Left kidney (tissue), 2 donors: ENCODE data around the gene ZACN. TPM values are rescaled to one million over a fixed set of nuclear protein-coding genes. Genes with fewer than 3 reads are reported as not detected.

ENCODE experiments used
- DNase-seq: peaks from one replicate; pipeline ENCODE4 v3.0.0-alpha.2; 2013
- polyA plus RNA-seq: library from polyadenylated mRNA; unstranded; fragments of 120-200 nt; gene quantifications from one replicate; pipeline ENCODE4 v1.2.1, GENCODE V29; 2013; ENCODE audit not compliant: insufficient read length

The ZACN gene
- polyA plus RNA-seq, 1 donor = 14.2 TPM

DNA sequence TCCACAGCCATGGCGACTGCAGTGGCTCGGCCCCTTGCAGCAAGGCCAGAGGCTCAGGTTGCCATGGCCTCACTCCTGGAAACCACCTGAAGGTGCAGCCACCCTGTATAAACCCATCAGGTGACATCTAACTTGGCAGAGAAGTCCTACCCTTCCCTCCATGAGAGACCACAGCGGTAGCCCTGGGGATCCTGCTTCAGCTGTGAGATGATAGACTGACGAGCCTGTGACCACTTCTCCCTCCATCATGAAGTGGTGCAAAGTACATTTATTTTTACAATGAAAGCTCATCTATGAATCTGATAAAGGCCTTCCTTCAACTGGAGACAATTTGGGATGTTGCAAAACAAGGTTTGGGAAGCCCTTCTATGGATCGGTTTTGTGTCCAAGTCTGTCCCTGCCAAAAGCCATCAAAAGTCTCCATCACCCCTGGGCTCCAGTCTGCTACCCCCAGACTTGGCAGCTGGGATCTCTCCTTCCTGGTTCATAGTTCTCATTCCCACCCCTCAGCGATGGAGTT is 1.8 kb downstream of the ZACN start:
- DNase-seq = no peak

DNA sequence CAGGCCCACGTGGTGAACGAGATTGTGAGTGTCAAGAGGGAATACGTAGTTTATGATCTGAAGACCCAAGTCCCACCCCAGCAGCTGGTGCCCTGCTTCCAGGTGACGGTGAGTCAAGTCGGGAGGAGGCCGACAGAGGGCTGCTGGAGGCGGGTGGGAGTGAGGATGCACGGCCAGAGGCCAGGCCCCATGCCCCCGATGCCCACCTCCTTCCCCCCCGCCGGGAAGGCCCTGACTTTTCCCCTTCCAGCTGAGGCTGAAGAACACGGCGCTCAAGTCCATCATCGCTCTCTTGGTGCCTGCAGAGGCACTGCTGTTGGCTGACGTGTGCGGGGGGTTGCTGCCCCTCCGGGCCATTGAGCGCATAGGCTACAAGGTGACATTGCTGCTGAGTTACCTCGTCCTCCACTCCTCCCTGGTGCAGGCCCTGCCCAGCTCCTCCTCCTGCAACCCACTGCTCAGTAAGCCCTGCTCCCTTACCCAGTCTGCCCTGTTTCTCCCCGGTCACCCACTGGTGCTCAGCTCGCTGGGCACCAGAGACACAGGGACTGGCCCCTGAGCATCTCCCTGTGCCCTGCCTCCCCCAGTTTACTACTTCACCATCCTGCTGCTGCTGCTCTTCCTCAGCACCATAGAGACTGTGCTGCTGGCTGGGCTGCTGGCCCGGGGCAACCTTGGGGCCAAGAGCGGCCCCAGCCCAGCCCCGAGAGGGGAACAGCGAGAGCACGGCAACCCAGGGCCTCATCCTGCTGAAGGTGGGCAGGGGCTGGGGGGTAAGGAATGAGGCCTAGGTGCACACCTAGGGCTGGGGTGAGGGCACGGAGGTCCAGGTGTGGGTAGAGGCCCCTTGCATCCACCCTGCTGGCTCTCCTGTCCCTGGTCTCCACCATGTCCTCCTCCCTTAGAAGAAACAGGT is 2.6 kb downstream of the ZACN start:
- no peak for DNase-seq

DNA sequence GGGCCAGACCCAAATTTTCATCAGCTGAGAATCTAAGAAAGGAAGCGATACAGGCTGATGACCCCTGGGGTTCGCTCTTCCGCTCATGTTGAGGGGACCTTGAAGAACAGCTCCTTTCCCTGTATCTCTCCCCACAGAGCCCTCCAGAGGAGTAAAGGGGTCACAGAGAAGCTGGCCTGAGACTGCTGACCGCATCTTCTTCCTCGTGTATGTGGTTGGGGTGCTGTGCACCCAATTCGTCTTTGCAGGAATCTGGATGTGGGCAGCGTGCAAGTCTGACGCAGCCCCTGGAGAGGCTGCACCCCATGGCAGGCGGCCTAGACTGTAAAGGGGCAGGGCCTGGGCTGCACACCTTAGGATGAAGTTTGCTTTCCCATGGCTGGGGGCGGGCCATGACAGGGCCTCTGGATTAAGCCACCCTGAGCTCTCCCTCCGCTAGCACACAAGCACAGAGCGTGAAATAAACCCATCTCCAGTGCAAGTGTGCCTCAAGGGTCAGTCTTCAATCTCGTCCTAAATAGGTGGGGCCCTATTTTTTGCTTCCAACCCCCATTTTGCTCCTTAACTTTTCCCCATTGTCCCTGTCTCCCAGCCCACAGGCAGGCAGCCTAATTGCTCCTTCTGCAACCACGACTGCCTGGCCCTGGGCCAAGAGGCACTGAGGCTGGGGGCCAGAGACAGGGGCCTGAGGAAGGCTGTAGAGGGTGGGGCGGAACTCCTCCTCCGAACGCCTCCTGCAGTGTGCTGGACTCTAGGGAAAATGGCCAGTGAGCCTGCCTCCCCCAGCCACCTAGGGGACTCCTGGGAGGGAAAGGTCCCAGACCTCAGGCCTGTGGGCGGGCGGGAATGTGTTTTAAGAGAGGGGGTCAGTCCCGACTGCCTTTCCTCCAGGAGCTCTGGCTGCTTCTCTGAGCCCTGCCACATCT is 3.6 kb downstream of the ZACN start:
- DNase-seq = no peak

DNA sequence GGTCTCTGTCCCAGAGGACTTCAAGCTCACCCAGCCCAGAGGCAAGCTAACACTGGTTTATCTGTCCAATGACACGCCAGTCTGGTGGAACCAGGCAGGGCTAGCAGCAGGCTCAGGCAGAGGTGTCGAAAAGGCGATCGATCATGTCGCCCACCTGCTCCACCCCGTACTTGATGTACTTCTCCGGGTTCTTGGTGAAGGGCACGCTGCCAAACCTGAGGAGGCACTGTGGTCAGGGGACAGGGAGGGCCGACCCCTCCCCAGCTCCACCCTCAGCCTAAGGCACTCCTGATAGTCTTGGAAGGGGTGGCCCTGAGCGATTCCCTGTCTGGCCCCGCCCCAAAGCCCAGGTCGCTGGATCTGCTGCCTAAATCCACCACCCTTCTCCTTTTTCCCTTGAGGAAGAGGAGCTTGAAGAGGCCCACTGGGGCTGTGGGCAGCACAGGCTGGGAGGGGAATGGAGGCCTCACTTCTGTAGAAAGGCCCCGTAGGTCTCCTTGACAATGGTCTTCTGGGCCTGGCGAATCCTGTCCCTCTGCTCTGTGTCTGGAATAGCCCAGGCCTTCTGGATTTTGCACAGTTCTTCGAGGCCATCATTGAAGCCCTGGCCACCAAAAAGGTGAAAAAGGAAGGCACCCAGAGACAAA is 4.7 kb downstream of the ZACN start:
- no peak for DNase-seq

DNA sequence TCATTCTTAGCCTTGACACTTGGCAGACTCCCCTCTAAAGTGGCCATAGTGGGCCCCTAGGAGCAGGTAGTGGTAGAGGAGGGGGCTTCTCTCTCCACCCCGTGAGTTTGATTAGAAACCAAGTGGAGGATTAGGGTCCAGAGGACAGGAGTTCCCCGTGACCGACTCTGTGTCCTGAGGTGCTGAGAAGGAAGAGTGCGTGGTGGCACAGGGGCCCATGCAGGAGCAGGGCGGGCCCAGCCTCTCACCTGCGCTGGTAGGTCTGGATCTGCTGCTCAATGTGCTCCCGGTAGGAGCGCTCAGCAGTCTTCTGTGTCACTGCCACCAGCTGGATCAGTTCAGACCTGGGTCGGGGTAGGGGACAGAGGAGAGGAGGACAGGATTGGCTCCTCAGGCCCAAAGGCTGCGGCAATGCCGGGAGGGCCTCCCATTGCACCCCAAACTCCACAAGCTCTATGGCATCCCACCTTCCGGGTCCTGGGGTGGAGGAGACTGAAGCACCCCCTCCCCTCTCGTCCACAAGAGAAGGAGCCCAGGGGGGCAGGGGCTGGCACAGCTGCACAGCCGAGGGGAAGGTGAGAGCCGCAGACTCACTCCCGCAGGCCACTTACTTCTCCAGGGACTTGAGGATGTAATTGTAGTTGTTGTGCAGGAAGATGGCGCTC is 6.2 kb downstream of the ZACN start:
- DNase-seq = no peak

DNA sequence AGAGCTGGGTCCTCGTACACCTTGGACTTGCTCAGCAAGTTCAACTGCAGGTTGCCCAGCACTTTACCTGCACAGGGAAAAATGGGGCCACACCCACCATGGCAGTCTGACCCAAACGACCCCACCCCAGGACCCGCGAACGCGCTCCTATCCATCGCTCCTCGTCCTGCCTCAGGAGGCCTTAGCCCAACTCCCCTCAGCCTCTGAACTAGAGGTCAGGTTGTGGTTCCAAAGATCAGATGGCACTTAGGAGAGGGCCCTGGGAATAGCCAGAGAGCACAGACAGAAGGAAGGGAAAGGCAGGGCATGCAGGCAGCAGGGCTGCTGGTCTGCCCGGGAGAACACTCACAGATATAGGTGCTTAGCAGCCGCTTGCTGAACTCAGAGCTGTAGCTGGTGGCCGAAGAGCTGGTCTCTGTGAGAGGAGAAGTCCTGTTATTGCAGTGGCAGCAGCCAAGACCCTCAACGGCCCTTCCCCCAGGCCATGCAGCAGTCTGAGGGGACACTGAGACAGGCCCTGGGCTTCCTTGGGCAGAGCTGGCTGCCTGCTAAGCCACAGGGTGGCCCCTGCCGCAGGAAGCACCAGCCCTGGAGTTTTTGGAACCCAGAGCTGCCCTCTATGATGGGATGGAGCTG is 6.9 kb downstream of the ZACN start:
- DNase-seq = no peak

DNA sequence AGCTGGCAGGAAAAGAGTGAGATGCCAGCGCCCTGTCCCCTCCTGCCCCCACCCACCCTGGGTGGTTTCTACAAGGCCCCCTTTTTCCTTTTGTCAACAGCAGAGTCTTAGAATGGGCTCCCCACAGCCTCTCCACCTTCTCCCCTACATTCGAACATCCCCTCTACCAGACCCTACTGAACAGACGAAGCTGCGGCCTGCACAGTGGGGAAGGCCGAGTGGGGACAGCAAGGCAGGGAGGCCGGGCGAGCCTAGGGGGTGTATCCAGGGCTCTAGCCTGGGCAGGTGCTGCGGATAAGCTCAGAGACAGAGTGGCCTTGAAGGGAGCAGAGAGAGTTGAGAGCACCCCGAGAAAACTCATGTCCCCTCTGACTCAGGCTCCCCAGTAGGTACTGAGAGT is 7.4 kb downstream of the ZACN start:
- no peak for DNase-seq

DNA sequence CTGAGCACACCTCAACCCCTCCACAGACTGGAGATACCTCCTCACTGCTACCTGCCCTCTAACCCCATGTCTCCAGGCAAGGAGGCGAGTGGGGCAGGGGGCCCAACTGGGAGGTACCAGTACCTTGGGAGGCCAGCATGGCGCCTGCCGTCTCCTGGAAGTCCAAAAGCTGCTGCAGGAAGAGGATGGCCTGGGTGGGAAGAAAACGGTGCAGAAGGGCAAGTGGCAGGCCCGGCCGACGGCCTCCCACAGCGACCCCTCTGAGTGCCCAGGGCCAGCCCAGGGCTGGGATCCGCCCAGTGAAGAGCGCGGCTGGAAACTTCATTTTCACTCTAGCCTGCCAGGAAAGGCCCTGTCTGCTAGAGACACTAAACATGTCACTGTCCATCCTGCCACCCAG is 8.5 kb downstream of the ZACN start:
- DNase-seq = no peak

DNA sequence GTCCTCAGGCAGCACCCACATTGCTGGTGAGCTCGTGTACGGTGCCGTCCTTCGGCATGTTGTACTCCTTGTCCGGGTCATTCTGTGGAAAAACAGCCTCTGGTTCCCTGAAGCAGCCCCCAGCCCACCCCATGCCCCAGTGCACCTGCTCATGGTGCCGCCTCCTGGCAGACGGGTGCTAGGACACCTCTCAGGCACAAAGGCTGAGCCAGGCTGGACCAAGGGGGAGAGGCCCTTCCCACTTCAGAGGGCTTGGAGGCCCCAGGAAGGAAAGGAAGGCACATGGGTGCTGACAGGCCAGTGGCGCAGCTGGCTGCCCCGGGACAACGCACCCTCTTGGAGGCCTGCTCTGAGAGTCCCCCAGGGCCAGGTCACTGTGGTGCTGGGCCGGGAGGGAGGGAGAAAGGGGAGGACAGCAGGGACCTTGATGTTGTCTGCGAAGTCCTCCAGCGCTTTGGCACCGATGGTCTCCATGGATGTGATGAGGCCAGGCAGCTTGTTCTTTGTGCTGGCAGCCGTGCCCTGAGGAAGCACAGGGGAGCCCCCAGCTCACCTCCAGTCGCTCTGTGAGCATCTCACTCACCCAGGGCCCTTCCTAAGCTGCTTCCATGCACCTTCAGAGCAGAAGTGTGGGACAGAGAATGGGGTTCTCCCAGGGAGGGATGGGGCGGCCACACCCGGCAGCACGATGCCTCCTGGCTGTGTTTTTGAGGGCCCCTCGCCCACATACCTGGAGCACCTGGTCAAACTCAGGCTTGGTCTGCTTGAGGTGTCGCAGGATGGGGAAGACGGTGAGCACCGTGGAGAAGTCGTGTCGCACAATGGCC is 9.3 kb downstream of the ZACN start:
- DNase-seq = no peak

DNA sequence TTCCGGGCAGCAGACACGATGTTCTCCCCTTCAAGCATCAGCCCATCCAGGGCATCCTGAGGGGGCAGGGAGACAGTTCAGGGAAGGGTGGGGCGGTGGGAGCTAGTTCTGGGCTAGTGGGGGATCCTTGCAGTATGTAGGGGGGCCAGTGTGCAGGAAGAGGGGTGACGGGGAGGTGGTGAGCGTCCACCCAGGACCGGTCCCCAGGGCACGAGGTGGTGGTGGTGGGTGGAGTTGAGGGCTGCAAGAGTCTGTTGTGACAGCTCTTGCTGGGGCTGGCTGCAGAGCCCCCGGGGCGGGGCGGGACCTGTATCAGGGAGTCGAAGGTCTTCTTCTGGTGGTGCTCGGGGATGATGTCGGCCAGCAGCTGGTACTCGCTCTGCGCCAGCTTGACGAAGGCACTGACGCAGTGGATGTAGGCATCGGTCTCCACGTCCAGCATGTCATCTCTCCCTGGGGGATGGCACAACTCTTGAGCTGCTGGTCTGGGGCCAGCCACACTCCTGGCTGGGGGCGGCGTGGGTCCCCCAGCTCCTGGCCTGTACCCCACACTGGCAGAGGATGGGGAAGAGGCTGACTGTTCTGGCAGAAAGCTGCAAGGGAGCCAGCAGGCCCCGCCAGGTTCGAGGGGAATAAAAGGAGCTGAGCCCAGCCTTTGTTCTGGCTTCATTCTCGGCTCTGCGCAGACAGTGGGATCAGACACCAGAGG is 10.0 kb downstream of the ZACN start:
- DNase-seq = no peak

DNA sequence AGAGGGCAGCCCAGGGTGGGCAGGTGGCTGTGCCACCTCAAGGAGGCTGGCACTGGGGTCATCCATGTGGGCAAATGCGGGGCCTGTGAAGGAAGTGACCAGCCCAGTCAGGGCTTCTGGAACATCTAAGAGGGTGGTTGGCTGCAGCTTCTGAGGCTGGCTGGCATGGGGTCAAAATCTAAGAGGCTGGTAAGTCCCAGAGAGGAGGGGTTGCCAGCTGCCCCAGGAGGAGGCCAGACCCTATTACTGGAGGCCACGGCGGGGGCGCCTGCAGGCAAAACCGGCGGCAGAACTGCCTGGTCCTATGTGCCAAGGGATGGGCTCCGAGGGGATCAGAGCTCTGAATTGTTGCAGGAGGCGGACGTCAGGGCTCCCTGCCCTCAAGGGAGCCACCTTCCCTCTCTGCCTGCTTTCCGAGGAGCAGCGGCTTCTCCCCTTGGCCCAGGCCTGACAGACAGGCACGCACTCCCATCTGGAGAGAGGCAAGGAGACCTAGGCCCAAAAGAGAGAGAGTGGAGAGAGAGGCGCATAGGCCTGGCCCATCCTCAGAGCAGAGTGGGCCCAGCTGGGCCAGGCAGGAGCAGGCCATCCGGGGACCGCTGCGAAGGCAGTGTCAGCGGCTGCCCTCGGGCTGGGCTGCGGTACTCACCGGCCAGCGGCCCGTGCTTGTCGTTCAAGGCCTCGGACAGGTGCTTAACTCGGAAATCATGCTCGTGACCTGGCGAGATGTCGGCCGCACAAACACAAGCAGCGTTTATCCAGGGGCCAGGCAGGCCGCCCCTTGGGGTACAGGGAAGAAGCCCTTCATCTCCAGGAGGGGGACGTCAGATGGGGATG is 10.9 kb downstream of the ZACN start:
- DNase-seq = no peak

DNA sequence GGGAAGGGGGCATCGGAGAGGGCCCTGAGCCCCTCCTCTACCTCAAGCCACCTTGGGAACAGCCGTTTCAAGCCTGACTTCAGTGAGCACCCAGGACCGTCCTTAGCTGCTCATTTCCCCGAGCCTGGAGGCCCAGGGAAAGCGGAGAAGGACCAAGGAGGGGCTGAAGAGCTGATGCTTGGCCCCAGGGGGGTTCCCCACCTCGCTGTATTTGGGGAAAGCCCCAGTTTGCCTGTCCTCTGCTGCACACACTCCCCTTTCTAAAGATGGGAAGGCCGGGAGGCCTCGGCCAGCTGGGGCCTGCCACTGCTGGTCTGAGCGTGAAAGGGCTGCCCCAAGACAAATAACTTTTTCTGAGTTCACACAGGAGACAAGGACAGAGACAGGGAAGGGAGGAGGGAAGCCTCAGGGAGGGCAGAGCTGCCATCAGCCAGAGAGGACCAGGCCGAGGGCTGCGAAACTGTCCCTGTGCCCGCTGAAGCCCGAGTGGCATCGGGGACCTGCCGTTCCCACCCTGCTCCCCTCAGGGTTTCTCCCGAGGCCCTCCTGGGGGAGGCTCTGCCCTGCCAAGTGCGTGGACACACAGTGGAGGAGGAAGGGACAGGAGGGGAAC is 11.6 kb downstream of the ZACN start:
- no peak for DNase-seq

DNA sequence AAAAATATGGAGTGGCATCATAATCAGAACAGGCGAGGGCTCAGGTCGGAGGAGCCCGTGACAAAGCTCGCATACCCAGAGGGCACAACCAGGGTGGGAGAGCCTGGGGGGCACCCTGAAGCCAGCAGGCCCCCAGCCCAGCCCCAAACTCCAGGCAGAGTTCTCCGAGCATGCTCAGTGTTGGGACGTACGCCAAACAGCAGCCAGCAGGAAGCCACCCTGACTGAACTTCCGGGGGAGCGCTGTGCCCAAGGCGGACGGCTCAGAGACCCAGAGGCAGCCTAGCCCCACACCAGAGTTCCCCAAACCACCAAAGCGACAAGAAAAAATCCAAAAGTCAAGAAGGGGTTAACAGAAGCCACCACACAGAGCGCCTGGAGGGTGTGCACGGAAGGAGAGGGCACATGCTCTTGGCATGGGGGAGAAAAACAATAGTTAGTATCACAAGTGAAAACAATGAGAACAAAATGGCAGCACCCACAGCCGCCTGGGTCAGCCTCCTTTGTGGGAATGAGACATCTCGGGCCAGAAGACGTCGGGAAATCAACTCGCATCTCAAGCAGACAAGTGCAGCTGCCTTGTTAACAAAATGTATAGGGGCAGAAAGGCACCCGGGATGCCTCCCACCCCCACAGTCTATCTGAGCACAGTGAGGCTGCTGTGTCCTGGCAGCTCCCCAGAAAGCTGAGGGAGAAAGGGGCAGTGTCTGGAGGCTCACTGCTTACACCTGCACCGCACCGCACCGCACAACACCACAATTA is 12.7 kb downstream of the ZACN start:
- no peak for DNase-seq

DNA sequence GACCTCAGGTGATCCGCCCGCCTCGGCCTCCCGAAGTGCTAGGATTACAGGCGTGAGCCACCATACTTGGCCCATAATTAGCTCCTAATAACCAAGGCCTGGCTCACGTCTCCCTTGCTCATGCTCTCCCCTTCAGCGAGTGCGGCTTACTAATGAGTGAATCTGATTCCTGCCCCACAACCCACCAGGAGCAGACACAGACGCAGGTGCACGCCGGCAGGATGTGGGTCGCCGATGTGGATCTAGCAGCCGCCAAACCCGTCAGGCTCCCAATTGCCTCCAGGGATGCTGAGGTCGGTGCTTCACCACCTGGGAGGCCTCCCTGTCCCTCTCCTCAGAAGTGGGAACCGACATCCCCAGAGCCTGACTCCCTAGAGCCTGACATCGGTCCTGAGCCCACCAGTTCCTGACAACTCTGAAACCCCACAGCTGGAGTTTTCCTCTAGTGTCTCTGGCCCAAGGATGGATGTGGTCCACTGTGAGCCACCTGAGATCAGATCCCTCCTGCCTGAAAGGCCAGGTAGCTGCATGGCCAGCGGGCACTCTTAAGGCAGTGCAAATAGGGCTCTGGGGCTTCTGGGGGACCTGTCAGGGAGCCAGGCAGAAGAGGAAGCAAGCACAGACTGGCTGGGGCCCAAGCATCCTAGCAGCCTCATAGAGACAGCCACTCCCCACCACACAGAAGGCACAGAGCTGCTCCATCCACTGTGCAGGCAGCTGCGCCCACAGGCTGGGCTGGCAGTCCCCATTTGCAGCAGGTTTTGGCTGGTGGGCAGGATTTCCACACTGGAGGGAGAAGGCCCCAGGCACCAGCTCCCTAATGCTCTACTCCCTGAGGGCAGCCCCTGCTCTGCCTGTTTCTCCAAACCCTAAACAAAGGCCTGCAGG is 13.8 kb downstream of the ZACN start:
- no peak for DNase-seq

DNA sequence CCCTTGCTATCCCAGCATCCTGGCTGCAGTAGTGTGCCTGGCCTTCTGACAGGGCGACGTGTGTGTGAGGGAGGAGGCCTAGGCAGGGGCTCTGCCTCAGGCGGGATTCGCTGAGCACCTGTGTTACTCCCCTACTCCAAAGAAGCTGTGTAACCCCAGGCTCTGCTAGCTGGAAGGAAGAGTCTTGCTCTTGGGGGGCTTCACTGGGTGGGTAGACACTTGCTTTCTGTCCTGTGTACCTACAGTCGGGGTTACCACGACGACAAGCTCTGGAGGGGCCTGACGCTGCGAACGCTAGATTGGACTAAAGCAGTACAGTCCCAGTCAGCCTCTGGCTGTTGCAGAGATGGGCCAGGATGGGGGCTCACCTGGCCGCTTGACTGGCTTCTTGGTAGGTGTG is 15.1 kb downstream of the ZACN start:
- DNase-seq = no peak

DNA sequence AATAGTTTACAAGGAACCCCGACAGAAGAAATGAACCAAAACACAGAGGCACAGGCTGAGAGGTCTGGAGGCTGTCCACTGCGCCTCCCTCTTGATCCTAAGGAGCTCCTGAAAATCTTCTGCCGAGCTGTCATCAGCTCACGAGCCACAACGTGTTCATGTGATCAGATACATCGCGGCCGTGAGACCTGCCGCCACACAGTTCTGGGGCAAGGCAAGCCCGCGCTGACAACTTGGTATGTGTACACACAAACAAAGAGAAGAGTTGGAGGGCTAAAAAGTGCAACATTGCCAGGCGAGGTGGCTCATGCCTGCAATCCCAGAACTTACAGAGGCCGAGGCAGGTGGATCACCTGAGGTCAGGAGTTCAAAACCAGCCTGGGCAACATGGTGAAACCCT is 17.0 kb downstream of the ZACN start:
- no peak for DNase-seq
